Measurements from ENCODE around the gene EHMT1. TPM values are rescaled to one million over a fixed set of nuclear protein-coding genes. Genes with fewer than 3 reads are reported as not detected.

The EHMT1 gene
- total RNA-seq, 2 experiments from 2014 or later: 145 to 295 TPM

GRCh38 chr9:137872296-137872695 lies 253.5 kb downstream of the EHMT1 start:
- DNase-seq (ENCODE audit: low spot score): no peak
- Histone ChIP-seq H3K4me3 (ENCODE audit: low read depth, low read length, poor library complexity, severe bottlenecking) (no peak overlapping the region), H3K9me3 (ENCODE audit: low read length) (no peaks in the 10 kb centered on the region), H3K27ac (ENCODE audit: low read depth, low read length, poor library complexity, severe bottlenecking) (no peak overlapping the region), H2AFZ (ENCODE audit: low read length) (no peak overlapping the region), H3K9me2 (ENCODE audit: insufficient read depth, low read length) (no peaks in the 10 kb centered on the region), H3K4me2 (ENCODE audit: low read length) (no peak overlapping the region), H3K36me3 (ENCODE audit: insufficient read depth, low read length) (no peaks in the 10 kb centered on the region), H3K4me1 (ENCODE audit: insufficient read depth, low read length, poor library complexity, severe bottlenecking) (no peaks in the 10 kb centered on the region), H4K20me1 (ENCODE audit: insufficient read depth, low read length) (no peaks in the 10 kb centered on the region), H3K79me2 (ENCODE audit: insufficient read depth, low read depth, low read length) (no peaks in the 10 kb centered on the region)
- POLR2A ChIA-PET: no interaction called here
- BruUV-seq (replicated peaks): no TSS peak
- TF ChIP-seq CTCF (conservative IDR thresholded peaks at IDR 0.05; ENCODE audit: low read length) (no peak), EZH2phosphoT487 (IDR thresholded peaks at IDR 0.05; ENCODE audit: borderline replicate concordance, low read depth, low read length) (no peak)
- CTCF ChIA-PET (ENCODE audit: unreplicated experiment): no interaction called here
- intact Hi-C loops (cut with micrococcal nuclease; ENCODE audit: unreplicated experiment): no loop called here

GRCh38 chr9:137873408-137873807 lies 254.6 kb downstream of the EHMT1 start:
- Histone ChIP-seq H2AFZ (ENCODE audit: low read length) (no peak overlapping the region), H3K4me2 (ENCODE audit: low read length) (no peak overlapping the region), H3K4me3 (ENCODE audit: low read depth, low read length, poor library complexity, severe bottlenecking) (no peak overlapping the region), H3K9me2 (ENCODE audit: insufficient read depth, low read length) (no peaks in the 10 kb centered on the region), H3K79me2 (ENCODE audit: insufficient read depth, low read depth, low read length) (no peaks in the 10 kb centered on the region), H3K27ac (ENCODE audit: low read depth, low read length, poor library complexity, severe bottlenecking) (no peak overlapping the region), H3K9me3 (ENCODE audit: low read length) (no peaks in the 10 kb centered on the region), H4K20me1 (ENCODE audit: insufficient read depth, low read length) (no peaks in the 10 kb centered on the region), H3K36me3 (ENCODE audit: insufficient read depth, low read length) (no peaks in the 10 kb centered on the region), H3K4me1 (ENCODE audit: insufficient read depth, low read length, poor library complexity, severe bottlenecking) (no peaks in the 10 kb centered on the region)
- DNase-seq (ENCODE audit: low spot score): no peak
- ChIA-PET CTCF (ENCODE audit: unreplicated experiment) (no interaction called here), POLR2A (no interaction called here)
- intact Hi-C loops (cut with micrococcal nuclease; ENCODE audit: unreplicated experiment): no loop called here
- BruUV-seq (replicated peaks): no TSS peak
- TF ChIP-seq EZH2phosphoT487 (IDR thresholded peaks at IDR 0.05; ENCODE audit: borderline replicate concordance, low read depth, low read length) (no peak), CTCF (conservative IDR thresholded peaks at IDR 0.05; ENCODE audit: low read length) (no peak)

GRCh38 chr9:137873858-137874362 lies 255.1 kb downstream of the EHMT1 start:
- H3K79me2 ChIP-seq (ENCODE audit: insufficient read depth, low read depth, low read length): no peaks in the 10 kb centered on the region
- H2AFZ ChIP-seq (ENCODE audit: low read length): no peak overlapping the region
- no TSS peak for BruUV-seq (replicated peaks)
- H3K9me3 ChIP-seq (ENCODE audit: low read length): no peaks in the 10 kb centered on the region
- intact Hi-C loops (cut with micrococcal nuclease; ENCODE audit: unreplicated experiment): no loop called here
- no peaks in the 10 kb centered on the region for H3K36me3 ChIP-seq (ENCODE audit: insufficient read depth, low read length)
- DNase-seq (ENCODE audit: low spot score): no peak
- POLR2A ChIA-PET: no interaction called here
- no peak overlapping the region for H3K27ac ChIP-seq (ENCODE audit: low read depth, low read length, poor library complexity, severe bottlenecking)
- TF ChIP-seq CTCF (conservative IDR thresholded peaks at IDR 0.05; ENCODE audit: low read length): no peak
- TF ChIP-seq EZH2phosphoT487 (IDR thresholded peaks at IDR 0.05; ENCODE audit: borderline replicate concordance, low read depth, low read length): no peak
- no peak overlapping the region for H3K4me2 ChIP-seq (ENCODE audit: low read length)
- no peaks in the 10 kb centered on the region for H3K4me1 ChIP-seq (ENCODE audit: insufficient read depth, low read length, poor library complexity, severe bottlenecking)
- no peaks in the 10 kb centered on the region for H4K20me1 ChIP-seq (ENCODE audit: insufficient read depth, low read length)
- no peak overlapping the region for H3K4me3 ChIP-seq (ENCODE audit: low read depth, low read length, poor library complexity, severe bottlenecking)
- H3K9me2 ChIP-seq (ENCODE audit: insufficient read depth, low read length): no peaks in the 10 kb centered on the region
- CTCF ChIA-PET (ENCODE audit: unreplicated experiment): no interaction called here
